GM18873 (cell line): ENCODE results near the gene SMIM5.
"Not testable (repeated sequence)": the region's sequence is repeated elsewhere in the genome, so short reads cannot be mapped to it uniquely, and the experiment has no call there.

Experiments used
- ATAC-seq: cut with Tn5 transposase; IDR thresholded peaks from one replicate; pipeline ENCODE4 v1.9.1; 2021; ENCODE audit warnings: mild to moderate bottlenecking, moderate library complexity, moderate number of reproducible peaks; ENCODE audit not compliant: unreplicated experiment, low FRiP score

SMIM5 gene, protein sequence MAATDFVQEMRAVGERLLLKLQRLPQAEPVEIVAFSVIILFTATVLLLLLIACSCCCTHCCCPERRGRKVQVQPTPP

GRCh38 chr17:75632863-75633485, at the start of gene SMIM5:
Gene SMIM5, plus strand, starts transcription at chr17:75633434. Its CDS starts 6,768 bp downstream, at chr17:75640202.
- ATAC-seq, result no peak

GRCh38 chr17:75584849-75585175, 48.4 kb upstream of the SMIM5 start:
- no peak for ATAC-seq

GRCh38 chr17:75587675-75588595, 45.3 kb upstream of the SMIM5 start, which contains the start of gene MYO15B:
Gene MYO15B, plus strand, starts transcription at chr17:75587800. Its CDS starts 258 bp downstream, at chr17:75588058.
- ATAC-seq, result no peak

DNA sequence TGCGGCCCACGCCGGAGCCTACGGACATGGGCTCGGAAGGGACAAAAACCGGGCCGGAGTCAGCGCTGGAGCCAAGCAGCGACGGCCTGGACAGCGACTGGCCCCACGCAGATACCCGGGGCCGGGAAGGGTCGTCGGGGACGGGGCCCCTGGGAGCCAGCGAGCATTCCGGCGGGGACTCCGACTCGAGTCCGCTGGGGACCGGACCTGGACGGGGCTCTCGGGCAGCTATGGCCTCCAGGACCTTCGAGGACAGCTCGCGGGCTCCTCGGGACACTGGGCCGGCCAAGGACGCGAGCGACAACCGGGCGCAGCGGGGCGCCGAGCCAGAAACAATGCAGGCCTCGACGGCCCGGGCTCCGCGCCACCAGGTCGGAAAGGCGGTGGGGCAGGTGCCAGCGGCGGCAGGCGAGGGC, 44.6 kb upstream of the SMIM5 start:
- ATAC-seq, result no peak

DNA sequence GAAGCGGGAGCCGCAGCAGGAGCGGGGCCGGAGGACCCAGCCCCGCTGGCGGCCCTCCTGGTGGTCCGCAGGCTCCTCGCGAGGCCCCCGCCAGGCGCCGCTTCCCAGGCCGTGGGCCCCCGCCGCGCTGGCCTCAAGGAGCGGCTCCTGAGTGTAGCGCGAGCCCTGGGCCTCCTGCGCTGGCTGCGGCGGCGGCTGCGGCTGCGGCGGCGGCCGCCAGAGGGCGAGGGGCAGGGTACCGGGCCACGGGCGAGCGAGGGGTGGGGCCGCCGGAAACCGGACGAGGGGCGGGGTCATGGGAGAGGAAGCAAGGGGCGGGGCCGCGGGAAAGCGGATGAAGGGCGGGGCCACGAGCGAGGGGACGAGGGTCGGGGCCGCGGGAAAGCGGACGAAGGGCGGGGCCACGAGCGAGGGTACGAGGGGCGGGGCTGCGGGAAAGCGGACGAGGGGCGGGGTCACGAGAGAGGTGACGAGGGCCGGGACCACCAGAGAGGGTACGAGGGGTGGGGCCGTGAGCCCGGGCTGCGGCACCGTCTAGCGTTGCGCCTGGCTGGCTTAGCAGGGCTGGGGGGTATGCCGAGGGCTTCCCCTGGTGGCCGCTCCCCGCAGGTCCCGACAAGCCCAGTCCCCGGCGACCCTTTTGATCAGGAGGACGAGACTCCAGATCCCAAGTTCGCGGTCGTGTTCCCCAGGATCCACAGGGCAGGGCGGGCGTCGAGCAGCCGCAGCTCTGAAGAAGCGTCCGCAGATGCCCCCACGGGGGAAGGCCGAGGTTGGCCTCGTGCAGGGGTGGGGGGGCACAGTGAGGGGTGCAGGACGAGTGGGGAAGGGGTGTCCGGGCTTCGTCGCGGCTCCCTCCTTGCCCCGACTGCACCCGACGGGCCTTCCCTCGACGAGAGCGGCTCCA, 44.0 kb upstream of the SMIM5 start:
- ATAC-seq, result no peak

GRCh38 chr17:75589919-75590303, 43.3 kb upstream of the SMIM5 start:
- ATAC-seq, result no peak

GRCh38 chr17:75590314-75590761, 42.9 kb upstream of the SMIM5 start:
- no peak for ATAC-seq

DNA sequence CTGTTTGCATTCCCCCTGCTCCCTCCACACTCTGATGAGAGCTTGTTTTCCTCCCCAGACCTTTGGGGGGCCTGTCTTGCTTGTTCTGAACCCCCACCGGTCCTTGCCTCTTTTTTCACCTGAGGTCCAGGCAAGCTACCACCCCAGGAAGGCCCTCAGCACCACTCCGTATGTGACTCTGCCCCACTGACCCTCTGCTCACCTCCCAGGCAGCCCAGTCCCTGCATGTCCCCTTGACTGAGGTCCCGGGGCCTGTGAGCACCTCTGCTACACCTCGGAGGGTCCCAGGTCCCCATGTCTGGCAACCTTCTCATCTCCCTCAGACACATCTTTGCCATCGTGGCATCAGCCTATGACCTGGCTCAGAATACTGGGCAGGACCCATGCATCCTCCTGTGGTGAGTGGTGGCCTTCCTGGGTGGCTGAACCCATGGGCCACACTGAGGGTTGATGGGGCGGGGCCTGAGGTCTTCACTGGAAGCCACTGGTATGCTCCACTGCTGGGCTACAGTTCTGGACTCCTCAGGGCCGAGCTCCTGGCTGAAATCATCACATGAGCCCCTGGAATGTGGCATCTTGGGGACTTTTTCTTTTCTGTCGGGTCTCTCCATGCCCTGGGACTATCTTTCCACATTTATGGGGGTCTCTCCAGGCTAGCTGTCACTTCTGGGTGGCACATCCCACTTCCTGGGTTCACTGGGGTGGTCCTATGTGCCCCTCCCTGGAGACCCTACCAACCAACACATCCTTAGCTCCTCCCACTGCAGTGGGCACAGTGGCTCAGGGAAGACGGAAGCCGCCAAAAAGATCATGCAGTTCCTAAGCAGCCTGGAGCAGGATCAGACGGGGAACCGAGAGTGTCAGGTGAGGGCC, 42.1 kb upstream of the SMIM5 start:
- no peak for ATAC-seq

DNA sequence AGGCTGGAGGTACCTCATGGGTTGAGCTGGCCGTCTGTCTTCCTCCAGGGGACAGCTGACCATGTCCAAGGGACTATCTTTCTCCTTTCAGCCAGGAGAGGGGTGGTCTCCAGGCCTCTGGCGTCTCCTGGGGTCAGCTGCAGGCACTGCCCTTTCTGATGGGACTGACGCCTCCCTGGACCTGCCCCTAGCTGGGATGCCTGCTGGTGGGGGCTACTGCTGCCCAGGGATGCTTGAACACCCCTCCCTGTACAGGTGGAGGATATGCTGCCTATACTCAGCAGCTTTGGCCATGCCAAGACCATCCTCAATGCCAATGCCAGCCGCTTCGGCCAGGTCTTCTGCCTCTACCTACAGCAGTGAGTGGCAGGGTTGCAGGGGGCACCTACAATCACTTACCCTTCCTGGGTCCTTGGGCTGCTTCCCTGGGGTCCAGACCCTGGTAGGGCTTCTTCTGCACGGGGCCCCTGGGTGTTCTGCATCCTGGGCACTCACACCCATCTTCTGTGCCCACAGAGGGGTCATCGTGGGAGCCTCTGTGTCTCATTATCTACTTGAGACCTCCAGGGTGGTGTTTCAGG, 41.4 kb upstream of the SMIM5 start:
- ATAC-seq, result no peak

DNA sequence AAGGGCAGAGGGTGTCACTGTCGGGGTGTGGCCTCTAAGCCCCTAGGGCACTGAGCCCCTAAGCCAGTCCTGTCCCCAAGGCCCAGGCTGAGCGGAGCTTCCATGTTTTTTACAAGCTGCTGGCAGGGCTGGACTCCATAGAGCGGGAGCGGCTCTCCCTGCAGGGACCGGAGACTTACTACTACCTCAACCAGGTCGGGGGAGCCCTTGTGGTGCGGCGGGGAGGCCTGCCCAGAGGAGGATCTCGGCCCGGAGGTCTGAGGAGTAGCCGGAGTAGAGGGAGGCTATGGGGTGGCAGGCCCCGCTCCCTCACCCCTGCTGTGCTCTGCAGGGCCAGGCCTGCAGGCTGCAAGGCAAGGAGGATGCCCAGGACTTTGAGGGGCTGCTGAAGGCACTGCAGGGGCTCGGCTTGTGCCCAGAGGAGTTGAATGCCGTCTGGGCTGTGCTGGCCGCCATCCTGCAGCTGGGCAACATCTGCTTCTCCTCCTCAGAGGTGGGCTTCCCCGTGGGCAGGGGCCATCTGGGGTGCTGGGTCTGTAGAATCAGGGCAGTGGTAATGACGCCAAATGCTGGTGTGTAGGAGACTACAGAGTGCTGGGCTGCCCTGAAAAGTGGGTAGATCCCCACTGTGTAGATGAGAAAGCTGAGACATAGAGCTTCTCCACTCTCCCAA, 40.8 kb upstream of the SMIM5 start:
- ATAC-seq, result no peak

DNA sequence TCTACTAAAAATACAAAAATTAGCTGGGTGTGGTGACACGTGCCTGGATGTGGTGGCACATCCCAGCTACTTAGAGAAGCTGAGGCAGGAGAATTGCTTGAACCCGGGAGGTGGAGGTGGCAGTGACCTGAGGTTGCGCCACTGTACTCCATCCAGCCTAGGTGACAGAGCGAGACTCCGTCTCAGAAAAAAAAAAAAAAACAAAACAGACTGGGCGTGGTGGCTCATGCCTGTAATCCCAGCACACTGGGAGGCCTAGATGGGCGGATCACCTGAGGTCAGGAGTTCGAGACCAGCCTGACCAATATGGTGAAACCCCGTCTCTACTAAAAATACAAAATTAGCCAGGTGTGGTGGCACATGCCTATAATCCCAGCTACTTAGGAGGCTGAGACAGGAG, 39.8 kb upstream of the SMIM5 start:
- not testable (repeated sequence) for ATAC-seq

GRCh38 chr17:75594499-75595283, 38.5 kb upstream of the SMIM5 start:
- ATAC-seq, result no peak

GRCh38 chr17:75595284-75595919, 37.8 kb upstream of the SMIM5 start:
- no peak for ATAC-seq

GRCh38 chr17:75595920-75596313, 37.3 kb upstream of the SMIM5 start:
- ATAC-seq, result no peak

- ATAC-seq, result no peak
These were observed 36.7 kb upstream of the SMIM5 start for GRCh38 chr17:75596320-75597087.

DNA sequence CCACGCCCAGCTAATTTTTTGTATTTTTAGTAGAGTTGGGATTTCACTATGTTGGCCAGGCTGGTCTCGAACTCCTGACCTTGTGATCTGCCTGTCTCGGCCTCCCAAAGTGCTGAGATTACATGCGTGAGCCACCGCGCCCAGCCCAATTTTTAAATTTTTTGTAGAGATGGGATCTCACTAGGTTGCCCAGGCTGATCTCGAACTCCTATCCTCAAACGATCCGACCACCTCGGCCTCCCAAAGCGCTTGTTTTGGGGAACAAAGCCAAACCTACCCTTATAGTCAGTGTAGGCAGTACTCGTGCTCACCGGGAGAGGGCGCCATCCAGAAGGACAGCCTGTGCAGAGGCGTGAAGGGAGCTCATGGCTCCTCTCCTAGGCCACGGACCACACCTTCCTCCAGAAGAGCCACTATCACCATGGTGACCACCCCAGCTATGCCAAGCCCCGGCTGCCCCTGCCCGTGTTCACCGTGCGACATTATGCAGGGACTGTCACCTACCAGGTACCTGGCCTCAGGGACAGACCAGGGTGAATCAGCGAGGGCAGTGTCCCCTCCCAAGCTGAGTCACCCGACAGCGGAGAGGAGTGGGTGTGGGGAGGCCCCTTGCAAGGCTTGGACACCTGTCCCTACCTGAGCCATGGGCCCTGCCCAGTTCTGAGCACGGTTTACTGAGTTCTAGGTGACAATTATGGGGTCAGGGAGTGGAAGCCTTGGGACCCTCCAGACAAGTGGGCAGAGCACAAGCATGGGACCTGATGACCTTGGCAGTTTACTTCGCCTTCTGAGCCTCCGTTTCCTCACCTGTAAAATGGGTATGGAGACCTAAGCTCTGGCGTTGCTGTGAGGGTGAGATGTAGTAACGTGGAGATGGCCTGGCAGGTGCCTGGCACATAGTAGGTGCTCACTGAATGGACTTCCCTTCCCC, 31.9 kb upstream of the SMIM5 start:
- no peak for ATAC-seq
